HG02763 (cell line): ENCODE results near the gene CD248.

ENCODE experiments used
- ATAC-seq: cut with Tn5 transposase; IDR thresholded peaks from one replicate; pipeline ENCODE4 v1.9.1; 2021; ENCODE audit warnings: mild to moderate bottlenecking, moderate library complexity; ENCODE audit not compliant: unreplicated experiment

Gene CD248

DNA sequence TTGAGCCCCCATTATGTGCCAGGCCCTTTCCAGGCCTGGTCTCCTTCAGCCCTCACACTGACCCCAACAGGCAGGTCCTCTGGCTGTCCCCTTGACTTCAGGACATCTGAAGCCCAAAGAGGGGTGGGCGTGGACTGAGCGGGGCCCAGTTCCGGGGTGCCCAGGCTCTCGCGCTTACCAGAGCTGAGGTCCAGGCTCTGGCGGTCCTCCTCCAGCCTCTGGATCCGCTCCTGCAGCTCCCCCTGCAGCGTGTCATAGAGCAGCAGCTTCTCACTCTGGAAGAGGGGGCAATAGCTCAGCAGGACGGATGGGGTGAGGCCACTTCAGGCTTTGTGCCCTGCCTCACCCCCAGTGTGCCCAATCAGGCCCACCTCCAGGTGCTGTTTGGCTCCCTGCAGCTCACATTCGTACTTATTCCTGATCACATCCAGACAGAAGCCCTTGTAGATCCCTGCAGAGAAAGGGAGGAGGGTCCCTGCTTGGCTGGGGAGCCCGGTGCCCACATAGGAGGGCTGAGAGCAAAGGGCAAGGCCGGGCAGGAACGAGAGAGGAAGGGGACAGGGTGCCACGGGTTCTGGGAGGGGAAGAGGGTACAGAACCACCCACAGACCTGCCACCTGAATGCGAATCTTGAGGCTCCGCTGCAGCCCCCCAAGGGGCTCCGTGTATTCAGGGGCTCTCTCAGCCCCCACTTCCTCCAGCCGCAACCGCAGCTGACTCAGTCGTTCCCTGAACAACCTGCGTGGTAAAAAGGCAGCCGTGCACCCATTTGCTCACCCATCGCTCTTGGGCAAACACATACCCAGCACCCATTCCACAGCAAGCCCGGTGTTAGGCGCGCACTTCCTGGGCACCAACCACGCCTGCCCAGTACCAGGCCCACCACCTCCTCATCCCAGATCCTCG is 24.0 kb upstream of the CD248 start:
- no peak for ATAC-seq

DNA sequence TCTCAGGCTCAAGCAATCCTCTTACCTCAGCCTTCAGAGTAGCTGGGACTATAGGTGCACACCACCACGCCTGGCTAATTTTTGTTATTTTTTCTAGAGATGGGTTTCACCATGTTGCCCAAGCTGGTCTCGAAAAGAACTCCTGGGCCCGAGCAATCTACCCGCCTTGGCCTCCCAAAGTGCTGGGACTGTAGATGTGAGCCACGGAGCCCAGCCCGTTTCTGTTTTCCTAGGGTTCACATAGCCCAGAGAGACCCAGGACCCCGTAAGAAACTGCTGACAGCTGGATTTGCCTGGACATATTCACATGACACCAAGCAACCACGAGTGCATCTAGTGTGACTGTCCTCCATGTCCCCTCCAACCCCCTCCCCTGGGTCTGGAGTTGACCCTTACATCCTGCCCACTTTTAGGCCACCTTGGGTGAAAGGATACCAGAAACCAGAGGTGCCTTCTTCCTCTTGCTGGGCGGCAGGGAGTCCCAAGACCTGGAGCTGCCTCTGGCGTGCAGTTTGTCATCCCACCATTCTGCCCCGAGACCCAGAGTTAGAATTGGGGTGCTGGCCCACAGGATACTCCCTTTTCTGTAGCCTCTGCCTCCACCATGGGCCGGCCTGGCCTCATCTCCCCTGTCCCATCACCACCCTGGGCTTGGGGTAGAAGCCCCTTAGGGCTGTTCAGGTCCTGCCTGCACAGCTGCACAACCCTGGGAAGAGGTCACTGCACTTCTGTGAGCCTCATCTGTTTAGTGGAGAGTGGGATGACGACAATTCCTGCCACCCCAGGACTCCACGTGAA is 23.0 kb upstream of the CD248 start:
- no peak for ATAC-seq

DNA sequence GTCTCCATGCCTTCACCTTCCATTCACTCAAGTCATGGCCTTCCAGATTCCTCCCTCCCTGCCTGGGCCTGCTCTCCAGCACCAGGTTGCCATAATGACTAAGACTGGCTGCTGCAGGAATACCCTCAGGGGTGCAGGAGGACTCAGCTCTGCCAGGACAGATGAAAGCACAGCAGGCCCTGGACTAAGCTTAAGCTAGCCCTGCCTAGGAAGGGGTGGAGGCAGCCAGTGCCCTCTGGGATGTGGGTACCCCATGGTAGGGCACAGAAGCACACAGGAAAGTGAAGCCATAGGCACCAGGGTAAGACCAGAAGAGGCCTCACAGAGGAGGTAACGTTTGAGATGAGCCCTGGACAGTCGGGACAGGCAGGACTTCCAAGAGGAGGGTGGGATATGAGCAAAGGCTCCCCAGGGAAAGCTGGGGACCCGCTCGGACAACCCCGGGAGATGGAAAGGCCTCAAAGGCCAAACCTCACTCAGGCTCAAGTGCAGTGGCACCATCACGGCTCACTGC is 22.4 kb upstream of the CD248 start:
- ATAC-seq: no peak

DNA sequence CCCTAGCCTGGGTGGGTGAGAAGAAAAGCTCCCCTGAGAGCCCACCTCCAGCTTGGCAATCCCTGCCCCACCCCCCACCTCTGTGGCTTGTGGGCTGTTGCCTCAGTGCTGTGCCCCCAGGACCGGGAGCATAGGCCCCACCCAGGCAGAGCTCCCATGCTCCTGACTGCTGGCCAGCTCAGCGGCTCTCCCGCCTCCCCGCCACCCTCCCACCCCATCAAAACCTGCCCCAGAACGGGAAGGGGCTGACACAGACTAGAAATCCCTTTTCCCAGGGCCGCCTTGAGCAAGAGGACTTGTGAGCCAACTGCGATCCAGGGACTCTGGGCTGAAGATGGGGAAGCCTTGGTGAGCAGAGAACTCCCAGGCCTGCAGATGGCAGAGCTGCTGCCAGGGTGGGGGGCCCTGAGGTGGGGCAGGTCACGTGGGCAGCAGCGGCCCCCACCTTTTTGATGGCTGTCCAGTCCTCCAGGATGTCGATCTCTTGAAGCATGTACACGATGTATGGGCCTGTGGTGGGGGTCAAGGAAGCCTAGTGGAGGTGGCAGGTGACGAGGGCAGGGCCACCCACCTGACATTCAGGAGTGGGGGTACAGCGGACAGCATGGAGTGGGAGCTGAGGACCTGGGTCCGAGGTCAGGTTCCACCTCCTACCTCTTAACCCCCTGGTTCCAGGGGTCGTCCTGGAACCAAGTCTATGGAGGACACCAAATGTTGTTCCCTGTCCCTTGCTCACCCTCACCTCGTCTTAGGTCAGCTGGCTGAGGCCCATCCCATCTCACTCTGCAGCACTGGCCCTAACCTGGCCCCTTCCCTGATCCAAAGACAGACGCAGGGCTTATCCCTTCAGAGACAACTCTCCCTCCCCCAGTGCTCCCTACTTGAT is 21.7 kb upstream of the CD248 start:
- no peak for ATAC-seq

DNA sequence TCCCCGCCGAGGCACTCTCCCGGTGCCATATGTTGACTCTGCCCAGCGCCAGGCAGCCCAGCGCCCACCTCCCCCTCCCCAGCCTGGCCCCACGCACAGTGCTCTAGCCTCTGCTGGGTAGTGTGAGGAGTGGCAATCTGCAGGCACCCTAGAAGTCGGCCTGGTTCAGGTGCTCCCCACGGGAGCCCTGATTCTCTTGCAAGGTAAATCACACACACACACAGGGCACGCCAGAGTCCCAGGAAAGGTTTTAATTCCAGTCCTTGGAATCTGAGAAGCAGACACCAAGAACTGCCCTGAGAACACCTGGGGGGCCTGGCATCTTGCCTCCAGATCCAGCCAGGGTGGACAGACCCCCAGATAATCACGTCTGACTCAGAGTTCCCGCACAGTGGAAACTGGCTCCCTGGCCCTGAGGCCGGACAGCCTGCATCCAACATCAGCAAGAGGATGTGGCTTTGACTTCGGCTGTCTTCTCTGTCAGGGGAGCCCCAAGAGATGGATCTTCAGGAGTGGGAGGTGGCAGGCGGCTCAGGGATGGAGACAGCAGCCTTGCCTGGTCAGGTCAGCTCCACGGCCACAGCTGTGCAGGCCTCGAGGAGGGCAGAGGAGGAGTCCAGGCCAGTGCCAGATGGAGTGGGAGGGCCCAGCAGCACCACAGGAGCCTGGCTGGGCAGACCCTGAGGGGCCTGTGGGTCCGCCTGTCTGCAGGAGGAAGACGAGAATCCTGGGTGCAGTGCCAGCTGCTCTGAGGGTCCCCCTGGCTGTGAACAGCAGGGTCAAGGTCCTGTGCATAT is 20.5 kb upstream of the CD248 start:
- no peak for ATAC-seq

DNA sequence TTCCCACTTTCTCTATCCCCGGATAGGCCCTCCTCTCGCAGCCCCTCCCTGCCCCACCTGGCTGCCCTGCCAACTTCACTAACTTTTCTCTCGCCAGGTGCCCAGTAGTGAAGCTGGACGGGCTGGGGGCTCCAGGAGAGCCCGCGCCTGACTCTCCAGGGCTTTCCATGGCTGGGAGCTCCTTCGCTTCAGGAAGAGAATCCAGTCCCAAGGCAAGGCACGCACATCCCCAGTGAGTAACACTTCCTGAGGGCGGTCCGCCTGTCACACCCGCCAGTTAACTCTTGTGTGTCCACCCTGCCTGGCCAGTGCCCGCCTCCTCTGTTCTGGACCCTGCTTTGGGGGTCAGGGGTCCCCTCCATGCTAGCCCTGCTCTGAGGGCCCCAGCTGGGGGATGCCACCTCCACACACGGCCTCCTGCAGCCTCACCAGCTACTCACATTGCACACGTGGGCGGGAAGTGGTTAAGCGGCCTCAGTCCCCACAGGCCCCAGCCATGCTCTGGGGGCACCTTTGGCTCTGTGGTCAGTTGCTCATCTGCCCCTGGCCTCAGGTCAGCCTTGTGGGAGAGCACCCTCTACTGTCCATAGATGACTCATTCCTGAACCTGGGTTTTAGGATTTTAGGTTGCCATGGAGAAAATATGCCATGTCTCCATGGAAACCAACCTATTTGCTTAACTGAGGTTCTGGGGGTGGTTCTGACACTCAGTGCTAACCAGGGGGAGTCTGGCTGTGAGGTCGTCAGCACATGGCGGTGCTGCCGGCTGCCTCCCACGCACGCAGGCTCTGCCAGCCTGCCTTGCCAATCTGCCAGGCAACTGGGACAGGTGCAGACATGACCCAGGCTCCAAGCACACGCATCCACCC is 19.6 kb upstream of the CD248 start, which contains the start of gene RIN1:
RIN1 (minus strand) TSS at position 201 of the 869 bp plus-strand sequence; CDS start at position 169, 32 bp downstream.
- ATAC-seq: no peak

DNA sequence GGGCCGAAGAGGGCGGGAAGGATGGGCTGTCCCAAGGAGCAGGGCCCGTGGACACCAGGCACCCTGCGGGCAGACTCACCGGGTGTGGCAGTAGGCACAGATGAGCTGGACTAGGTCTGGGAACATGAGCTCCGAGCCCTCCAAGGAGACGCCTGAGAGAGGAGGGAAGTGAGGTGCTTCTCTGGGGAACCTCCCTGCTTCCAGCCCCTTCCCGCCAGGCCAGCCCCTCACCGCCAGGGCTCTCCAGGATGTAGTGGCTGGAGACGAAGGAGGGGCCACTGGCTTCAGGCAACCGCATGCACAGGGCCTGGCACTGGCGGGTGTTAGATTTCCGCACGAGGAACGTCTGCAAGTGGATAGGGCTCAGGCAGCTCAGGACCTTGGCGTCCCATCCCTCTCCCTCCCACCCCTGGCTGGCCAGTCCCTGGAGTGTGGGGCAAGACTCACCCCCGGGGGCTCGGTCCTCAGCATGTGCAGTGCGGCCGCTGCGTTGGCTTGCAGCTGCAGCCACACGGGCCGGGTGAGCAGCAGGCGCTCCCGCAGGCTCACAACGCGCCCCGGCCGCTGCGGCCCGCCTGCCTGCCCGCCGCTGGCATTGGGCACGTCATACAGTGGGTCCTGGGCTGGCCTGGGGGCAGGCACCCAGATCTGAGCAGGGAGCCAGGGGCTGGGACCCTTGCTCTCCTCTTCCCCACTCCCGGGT is 18.8 kb upstream of the CD248 start:
- ATAC-seq: no peak

DNA sequence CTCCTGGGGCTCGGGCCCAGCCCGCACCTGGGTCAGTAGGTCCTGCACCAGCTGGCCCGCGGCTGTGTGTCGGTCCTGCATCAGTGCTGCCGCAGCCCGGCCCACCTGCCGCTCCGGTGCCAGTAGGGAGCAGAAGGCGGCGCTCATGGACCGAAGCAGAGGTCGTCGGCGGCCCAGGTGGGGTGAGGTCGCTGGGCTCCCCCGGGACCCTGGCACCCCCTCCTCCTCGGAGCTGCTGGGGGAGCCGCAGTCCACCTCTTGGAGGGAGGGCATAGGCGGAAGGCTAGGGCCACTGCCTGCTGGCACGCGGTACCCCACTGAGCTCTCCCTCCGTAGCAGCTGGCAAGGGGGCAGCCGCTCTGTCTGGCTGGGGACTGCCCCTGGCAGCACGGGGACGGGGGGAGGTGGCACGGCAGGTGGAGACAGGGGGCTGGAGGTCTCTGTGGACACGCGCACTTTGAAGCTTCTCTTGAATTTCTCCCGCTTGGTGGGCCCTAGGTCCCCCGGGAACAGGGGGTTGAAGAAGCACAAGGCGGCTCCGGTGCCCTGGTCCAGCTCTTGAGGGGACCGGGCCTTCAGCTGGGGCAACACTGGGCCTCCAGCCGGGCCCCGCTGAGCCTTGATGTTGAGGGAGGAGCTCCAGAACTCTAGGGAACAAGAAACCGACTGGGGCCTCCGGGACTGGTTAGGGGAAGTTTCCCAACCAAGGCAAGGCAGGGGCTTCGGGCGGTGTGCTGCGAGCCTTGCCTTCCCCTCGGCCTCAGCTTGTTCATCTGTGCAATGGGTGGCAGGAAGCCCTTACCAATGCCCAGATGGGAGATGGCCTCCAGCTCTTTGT is 18.0 kb upstream of the CD248 start:
- ATAC-seq: no peak

DNA sequence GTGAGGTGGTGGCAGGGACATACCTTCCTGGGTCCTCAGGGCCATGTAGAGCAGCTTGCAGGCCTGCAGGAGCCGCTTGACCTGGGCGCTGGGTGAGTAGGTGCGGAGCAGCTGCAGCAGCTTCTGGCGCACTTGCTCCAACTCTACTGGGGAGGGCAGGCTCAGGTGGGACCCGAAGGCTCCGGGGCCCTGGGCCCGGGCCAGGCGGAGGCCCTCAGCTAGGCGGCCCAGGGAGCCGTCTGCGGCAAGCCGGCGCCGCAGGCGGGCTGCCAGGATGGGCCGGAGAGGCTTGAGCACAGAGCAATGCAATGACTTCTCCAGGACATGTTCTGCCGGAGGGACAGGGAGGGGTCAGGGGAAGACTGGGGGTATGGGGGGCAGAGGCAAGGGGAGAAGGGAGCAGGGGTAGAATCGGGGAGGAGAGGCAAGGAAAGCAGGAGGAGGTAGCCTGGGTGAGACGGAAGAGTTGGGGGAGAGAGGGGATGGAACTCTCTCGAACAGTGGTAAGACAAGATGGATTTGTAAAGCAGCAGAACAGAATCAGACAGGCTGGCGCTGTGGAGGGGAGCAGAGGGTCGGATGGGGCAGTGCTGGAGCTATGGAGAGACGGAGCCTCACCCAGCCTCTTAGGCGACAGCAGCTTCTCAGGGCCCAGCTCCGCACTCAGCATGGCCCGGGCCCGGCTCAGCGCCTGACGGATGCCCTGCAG is 17.2 kb upstream of the CD248 start:
- ATAC-seq: no peak

DNA sequence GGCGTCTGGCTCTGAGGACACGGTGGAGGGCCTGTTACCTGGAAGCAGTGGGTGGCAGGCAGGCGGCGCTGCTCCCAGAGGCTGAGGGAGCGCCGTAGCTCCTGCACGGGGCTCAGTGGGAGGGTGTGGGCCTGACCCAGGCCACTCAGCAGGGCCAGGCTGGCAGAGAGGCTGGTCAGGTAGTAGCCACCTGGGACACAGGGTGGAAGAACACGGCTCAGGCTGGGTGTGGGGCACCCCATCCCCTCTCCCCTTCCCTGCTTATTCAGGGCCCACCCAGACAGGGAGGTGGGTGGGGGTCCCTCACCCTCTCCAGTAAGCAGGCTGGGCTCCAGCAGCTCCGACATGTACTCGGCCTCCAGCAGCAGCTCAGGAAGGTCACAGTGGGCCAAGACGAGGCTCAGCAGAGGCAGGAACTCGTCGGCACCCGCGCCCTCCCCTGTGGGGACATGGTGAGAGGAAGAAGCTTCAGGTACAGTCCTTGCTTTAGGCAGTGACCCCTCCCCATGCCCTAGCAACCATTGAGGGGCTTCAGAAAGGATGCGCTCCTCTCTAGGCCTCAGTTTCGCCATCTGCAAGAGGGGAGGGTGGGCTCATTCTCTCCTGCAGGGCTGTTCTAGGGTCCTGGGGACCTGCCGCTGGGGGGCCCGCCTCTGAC is 16.5 kb upstream of the CD248 start:
- ATAC-seq: no peak

DNA sequence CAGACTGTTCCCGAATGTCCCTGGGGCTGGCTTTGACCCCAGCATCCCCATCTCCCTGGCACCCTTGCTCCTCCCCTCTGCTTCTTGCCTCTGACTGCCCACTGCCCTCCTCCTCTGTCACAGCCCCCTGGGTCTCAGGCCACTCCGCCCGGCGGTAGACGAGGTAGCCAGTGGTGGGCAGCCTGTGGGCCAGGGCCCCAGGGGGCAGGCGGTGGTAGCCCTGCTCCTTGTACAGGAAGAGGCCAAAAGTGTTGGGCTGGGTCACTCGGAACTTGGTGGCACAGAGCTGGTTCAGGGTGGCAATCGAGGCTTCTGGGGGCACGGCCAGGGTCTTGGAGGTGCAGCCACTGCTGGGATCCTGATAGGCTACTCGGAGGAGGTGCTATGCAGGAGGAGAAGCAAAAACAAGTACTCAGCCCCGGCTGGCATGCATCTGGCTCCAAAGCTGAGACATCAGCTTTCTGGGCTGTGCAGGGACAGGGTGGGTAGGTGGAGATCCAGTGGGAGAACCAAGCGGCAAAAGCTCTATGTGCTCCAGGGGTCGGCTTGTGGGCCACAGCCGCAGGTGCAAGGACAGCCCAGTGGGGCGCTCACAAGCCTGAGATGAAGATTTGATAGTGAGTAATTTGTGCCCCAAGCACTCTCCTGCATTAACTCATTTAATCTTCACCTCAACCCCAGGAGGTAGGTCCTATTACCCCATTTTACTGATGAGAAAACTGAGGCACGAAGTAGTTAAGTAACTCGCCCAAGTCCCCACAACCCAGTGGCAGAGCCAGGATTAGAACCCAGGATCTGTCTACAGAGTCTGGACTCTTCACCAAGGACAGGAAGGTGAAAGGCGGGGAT is 15.8 kb upstream of the CD248 start:
- no peak for ATAC-seq

DNA sequence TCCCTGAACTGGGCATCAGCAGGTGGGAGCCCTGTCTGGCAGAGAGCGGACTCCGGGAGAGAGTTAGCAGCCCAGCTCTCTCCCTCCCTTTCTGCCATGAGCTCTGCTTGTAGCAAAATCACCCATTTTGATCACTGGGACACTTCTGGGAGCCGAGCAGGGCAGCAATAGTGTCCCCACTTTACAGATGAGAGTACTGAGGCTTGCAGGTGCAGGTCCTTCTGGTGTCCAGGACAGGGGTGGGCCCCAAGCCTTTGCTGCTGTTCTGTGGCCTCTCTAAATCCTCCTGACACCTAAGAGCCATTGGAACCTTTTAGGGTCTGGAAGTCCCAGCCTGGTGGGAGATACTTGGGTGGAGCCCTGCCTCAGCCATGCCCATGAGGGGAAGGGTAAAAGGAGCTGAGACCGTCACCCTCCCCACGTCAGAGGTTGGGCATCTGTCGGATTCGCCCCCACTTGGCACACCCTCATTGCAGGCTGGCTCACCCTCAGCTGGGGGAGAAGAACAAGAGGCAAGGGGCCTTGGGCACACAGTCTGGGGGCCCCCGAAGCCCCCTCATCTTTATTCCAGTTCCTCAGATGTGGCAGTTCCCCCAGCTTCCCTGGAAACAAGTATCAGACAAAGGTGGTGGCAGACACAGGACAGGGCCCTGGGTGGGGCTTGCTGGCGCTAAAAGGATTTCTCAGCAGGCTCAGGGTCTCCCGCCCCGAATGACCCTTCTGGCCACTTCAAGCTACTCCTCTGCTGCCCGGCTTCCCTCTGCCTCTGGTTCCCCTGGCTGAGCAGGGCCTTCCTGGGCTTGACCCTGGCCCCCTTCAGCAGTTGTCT is 14.9 kb upstream of the CD248 start:
- no peak for ATAC-seq

DNA sequence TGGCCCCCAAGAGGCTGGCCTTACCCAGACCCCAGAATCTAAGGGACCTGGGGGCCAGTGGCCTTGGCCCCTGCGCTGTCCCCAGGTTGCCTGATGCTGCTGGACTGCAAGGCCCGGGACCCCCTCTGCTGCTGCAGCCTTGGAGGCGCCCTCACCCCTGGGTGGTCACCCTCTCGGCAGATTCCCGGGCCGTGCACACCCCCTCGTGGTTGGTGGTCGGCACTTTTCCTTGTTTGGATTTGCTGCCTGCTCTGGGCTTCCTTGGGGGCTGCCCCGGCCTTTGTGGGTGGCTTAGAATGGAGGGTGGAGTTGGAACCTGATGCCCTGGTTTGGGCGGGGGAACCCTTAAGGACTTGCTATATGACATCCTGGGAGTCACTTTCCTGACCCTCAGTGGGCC is 14.1 kb upstream of the CD248 start:
- no peak for ATAC-seq

DNA sequence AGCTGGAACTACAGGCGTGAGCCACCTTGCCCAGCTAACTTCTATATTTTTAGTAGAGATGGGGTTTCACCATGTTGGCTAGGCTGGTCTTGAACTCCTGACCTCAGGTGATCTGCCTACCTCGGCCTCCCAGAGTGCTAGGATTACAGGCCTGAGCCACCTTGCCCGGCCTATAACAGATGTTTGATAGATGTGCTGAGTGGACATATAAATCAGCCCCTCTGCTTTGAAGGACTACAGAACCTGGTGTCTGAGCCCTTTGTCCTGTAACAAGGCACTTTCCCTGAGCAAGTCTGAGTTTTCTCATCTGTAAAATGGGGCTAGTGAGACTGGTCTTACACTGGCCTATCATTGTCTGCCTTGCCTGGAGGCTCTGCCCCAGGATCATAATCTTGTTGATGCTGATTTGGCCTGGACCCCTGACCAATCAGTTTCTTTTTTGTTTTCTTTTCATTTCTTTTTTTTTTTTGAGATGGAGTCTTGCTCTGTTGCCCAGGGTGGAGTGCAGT is 12.4 kb upstream of the CD248 start:
- no peak for ATAC-seq
